Kidney epithelial cell (primary cell): Measurements from ENCODE around the gene CYS1. TPM values are rescaled to one million over a fixed set of nuclear protein-coding genes. Genes with fewer than 3 reads are reported as not detected.

Experiments
- DNase-seq: peaks from one replicate; pipeline ENCODE4 v3.0.0-alpha.2; 2010; ENCODE audit warnings: low read depth
- H3K27me3 ChIP-seq: 2 replicates; pipeline ENCODE4 v1.6.0; 2011; ENCODE audit warnings: low read length; ENCODE audit not compliant: control insufficient read depth, insufficient read depth
- H3K36me3 ChIP-seq: 2 replicates; pipeline ENCODE4 v1.5.1; 2011; ENCODE audit warnings: low read length; ENCODE audit not compliant: control insufficient read depth, insufficient read depth
- H3K4me3 ChIP-seq: 2 replicates; pipeline ENCODE4 v1.5.1; 2011; ENCODE audit warnings: low read depth, mild to moderate bottlenecking, control low read depth, low read length
- CTCF ChIP-seq: IDR thresholded peaks from 2 replicates; pipeline ENCODE4 v1.5.1; 2011; ENCODE audit warnings: mild to moderate bottlenecking, moderate library complexity, low read length, control low read depth, inconsistent platforms; ENCODE audit not compliant: insufficient read depth, poor library complexity, severe bottlenecking
- total RNA-seq: library from RNA; depleted of rRNA; stranded (reverse); fragments of >200 nt; gene quantifications from 2 replicates; pipeline ENCODE4 v1.2.3, GENCODE V29; 2015

The CYS1 gene
- total RNA-seq, 1 donor from 2014 or later = 12.2 TPM

DNA sequence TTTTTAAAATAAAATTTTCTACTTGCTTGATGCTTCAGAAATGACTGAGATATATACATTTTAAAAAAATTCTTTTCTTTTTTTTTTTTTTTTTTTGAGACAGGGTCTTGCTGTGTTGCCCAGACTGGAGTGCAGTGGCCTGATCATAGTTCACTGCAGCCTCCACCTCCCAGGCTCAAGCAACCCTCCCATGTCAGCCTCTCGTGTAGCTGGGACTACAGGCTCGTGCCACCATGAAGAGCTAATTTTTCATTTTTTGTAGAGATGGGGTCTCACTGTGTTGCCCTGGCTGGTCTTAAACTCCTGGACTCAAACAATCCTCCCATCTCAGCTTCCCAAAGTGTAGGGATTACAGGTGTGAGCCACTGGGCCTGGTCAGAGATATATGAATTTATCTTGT lies 12.9 kb downstream of the CYS1 start:
- no peak for DNase-seq
- TF ChIP-seq CTCF = no peak
- Histone ChIP-seq H3K4me3 (no peak overlapping the region), H3K27me3 (no peaks in the 10 kb centered on the region), H3K36me3 (no peaks in the 10 kb centered on the region)

DNA sequence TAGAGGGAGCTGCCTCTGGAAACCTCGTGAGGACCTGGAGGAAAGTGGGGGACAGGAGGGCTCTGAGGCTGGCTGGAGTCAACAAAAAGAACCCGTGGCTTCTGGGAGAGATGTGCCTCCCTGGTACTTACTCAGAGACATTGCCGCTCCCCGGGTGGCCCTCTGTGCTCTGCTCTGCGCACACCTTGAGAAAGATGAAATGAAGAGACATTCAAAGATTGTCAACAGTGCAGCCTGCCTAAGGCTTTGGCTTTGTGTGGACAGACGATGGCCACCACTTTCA lies 14.5 kb downstream of the CYS1 start:
- TF ChIP-seq CTCF = no peak
- DNase-seq = no peak
- H3K27me3 ChIP-seq = no peaks in the 10 kb centered on the region
- no peak overlapping the region for H3K4me3 ChIP-seq
- no peaks in the 10 kb centered on the region for H3K36me3 ChIP-seq

DNA sequence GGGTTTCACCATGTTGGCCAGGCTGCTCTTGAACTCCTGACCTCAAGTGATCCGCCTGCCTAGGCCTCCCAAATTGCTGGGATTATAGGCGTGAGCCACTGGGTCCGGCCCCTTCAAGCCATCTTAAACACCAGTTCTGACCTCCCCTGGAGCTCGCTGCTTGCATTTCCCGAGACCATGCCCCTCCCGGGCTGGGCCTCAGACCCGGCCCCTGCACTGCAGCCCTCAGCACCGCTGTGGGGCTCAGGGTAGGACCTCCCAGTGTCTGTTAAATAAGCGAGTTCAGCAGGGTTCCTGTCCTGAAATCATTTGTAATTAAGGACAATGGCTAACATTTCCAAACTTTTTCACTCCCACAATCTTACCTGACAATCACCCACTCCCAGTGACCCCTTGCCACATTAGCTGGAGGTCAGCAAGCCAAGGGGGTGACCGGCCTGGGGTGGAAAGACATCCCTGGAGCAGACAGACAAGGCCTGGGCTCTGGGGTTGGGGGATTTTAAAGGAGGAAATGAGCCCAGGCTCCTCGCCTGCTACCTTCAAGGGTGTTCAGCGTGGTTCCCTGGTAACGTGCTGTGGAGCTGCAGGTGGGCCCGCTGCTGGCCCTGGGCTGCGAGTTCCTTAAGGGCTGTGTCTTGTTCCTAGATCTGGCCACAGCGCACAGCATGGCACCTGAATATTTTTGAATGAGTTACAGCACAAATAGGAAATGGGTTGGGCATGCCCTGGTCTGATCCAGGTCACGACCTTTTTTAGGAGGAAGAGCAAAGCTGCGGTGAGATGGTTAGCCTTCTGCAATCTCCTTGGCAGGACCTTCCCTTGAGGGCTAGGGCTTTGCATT lies 15.1 kb downstream of the CYS1 start:
- H3K27me3 ChIP-seq = no peaks in the 10 kb centered on the region
- no peak for TF ChIP-seq CTCF
- DNase-seq = no peak
- H3K36me3 ChIP-seq = no peaks in the 10 kb centered on the region
- H3K4me3 ChIP-seq = no peak overlapping the region

DNA sequence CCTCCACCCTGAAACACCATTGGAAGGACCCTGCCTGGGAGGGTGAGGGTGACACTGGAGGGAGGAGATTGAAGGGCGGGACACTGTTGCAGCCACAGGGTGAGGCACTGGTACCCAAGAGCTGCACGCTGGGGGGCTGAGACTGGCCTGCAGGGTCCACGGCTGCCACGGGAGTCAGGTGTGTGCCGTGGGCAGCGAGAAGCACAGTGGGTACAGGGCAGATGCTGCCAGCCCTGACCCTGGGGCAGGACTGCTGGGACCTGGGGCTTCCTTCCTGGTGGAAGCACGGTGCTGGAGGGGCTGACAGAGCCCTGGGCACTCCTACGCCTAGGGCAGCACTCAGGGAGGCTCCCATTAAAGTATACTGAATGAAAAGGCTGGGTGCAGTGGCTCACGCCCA lies 16.6 kb downstream of the CYS1 start:
- DNase-seq = no peak
- TF ChIP-seq CTCF = no peak
- no peaks in the 10 kb centered on the region for H3K27me3 ChIP-seq
- H3K36me3 ChIP-seq = no peaks in the 10 kb centered on the region
- H3K4me3 ChIP-seq = no peak overlapping the region

DNA sequence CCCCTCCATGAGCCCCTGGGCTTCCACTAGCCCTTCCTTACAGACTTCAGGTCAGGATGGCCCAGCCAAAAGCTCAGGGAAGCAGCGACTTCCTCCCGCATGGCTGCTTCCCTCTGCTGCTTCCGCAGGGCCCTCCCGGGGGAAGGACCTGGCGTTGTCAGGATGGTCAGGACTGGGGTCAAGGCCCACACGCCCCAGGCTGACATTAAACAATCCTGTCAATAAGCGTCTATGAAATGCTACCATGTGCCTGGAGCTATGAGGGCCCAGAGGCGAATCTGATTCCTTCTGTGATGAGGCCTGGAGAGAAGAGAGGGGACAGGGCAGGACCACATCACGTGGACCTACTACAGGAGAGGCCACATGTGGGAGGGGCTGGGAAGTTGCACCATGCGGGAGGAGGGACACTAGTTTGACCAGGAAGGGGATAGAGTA lies 17.3 kb downstream of the CYS1 start:
- TF ChIP-seq CTCF = no peak
- H3K36me3 ChIP-seq = no peaks in the 10 kb centered on the region
- no peak for DNase-seq
- no peaks in the 10 kb centered on the region for H3K27me3 ChIP-seq
- no peak overlapping the region for H3K4me3 ChIP-seq

- no peak for DNase-seq
- no peak for TF ChIP-seq CTCF
Measured at GRCh38 chr2:10061221-10061925, 18.8 kb downstream of the CYS1 start.

More at GRCh38 chr2:10061221-10061925, 18.8 kb downstream of the CYS1 start:
- no peak overlapping the region for H3K4me3 ChIP-seq
- H3K27me3 ChIP-seq = no peaks in the 10 kb centered on the region
- no peaks in the 10 kb centered on the region for H3K36me3 ChIP-seq
